Subcutaneous abdominal adipose tissue (tissue), 5 donors: ENCODE data around the gene TPM4.
A peak's percentile ranks its signal among the peaks of the same experiment; 100 is the strongest.

Source experiments
- H3K27ac ChIP-seq: one replicate; pipeline ENCODE4 v1.7.0; 2013; ENCODE audit warnings: low read depth, mild to moderate bottlenecking, inconsistent platforms, low read length, moderate library complexity
- H3K27me3 ChIP-seq, 5 donors: one replicate each; pipeline ENCODE4 v1.7.0; 2013; ENCODE audit warnings: low read length in 5 of 5, inconsistent platforms in 1 of 5; ENCODE audit not compliant: control insufficient read depth in 5 of 5, insufficient read depth in 4 of 5
- H3K36me3 ChIP-seq, 5 donors: one replicate each; pipeline ENCODE4 v1.7.0; 2013; ENCODE audit warnings: low read length in 5 of 5; ENCODE audit not compliant: control insufficient read depth in 5 of 5, insufficient read depth in 5 of 5
- H3K4me1 ChIP-seq, 5 donors: one replicate each; pipeline ENCODE4 v1.7.0; 2013; ENCODE audit warnings: low read length in 5 of 5, mild to moderate bottlenecking in 3 of 5, moderate library complexity in 1 of 5; ENCODE audit not compliant: control insufficient read depth in 5 of 5, insufficient read depth in 5 of 5
- H3K4me3 ChIP-seq, 5 donors: one replicate each; pipeline ENCODE4 v1.7.0; 2013; ENCODE audit warnings: low read length in 5 of 5, low read depth in 1 of 5
- H3K9ac ChIP-seq, 5 donors: one replicate each; pipeline ENCODE4 v1.7.0; 2013; ENCODE audit warnings: low read length in 5 of 5, mild to moderate bottlenecking in 4 of 5, moderate library complexity in 3 of 5
- H3K9me3 ChIP-seq, 5 donors: one replicate each; pipeline ENCODE4 v1.7.0; 2013; ENCODE audit warnings: low read length in 5 of 5; ENCODE audit not compliant: control insufficient read depth in 5 of 5
- donor health status: healthy.
- donor health status: healthy.
- donor health status: healthy.
- donor health status: healthy.
- donor health status: healthy.

Gene TPM4

GRCh38 chr19:16069813-16070365, 6.4 kb upstream of the TPM4 start:
- Histone ChIP-seq H3K4me1 (peaks cover 10 to 43% (median 18%) of the 10 kb centered on the region in 5 donors), H3K9me3 (no peaks in the 10 kb centered on the region), H3K27me3 (no peaks in the 10 kb centered on the region), H3K36me3 (no peaks in the 10 kb centered on the region), H3K4me3 (no peak overlapping the region), H3K27ac (peak overlapping the region; percentile 67), H3K9ac (peak overlapping the region in 1 of 5 donors; percentile 55)

GRCh38 chr19:16070366-16070990, 5.8 kb upstream of the TPM4 start:
- no peaks in the 10 kb centered on the region for H3K9me3 ChIP-seq
- H3K27me3 ChIP-seq: no peaks in the 10 kb centered on the region
- no peaks in the 10 kb centered on the region for H3K36me3 ChIP-seq
- peak overlapping the region; percentile 67 for H3K27ac ChIP-seq
- H3K9ac ChIP-seq: peak overlapping the region in 1 of 5 donors; percentile 55
- H3K4me1 ChIP-seq: peaks cover 10 to 44% (median 19%) of the 10 kb centered on the region in 5 donors
- no peak overlapping the region for H3K4me3 ChIP-seq

GRCh38 chr19:16071072-16071691, 5.1 kb upstream of the TPM4 start:
- H3K9me3 ChIP-seq: no peaks in the 10 kb centered on the region
- peaks cover 10 to 48% (median 25%) of the 10 kb centered on the region in 5 donors for H3K4me1 ChIP-seq
- H3K27ac ChIP-seq: peak overlapping the region; percentile 44
- no peaks in the 10 kb centered on the region for H3K27me3 ChIP-seq
- no peaks in the 10 kb centered on the region for H3K36me3 ChIP-seq
- no peak overlapping the region for H3K4me3 ChIP-seq
- no peak overlapping the region for H3K9ac ChIP-seq

- H3K36me3 ChIP-seq: no peaks in the 10 kb centered on the region
- no peaks in the 10 kb centered on the region for H3K9me3 ChIP-seq
- peaks cover 14 to 52% (median 30%) of the 10 kb centered on the region in 5 donors for H3K4me1 ChIP-seq
- H3K9ac ChIP-seq: peak overlapping the region in 1 of 5 donors; percentile 23
- peak overlapping the region; percentile 44 for H3K27ac ChIP-seq
- H3K27me3 ChIP-seq: no peaks in the 10 kb centered on the region
- H3K4me3 ChIP-seq: no peak overlapping the region
Observed at GRCh38 chr19:16073481-16073880, 2.8 kb upstream of the TPM4 start.

GRCh38 chr19:16073988-16074387, 2.3 kb upstream of the TPM4 start:
- Histone ChIP-seq H3K36me3 (no peaks in the 10 kb centered on the region), H3K9ac (no peak overlapping the region), H3K9me3 (no peaks in the 10 kb centered on the region), H3K27me3 (no peaks in the 10 kb centered on the region), H3K4me1 (peaks cover 14 to 55% (median 34%) of the 10 kb centered on the region in 5 donors), H3K4me3 (no peak overlapping the region), H3K27ac (peak overlapping the region; percentile 3)

GRCh38 chr19:16074488-16075365, 1.6 kb upstream of the TPM4 start:
- Histone ChIP-seq H3K9me3 (no peaks in the 10 kb centered on the region), H3K27me3 (no peaks in the 10 kb centered on the region), H3K36me3 (no peaks in the 10 kb centered on the region), H3K4me3 (no peak overlapping the region), H3K4me1 (peaks cover 17 to 60% (median 41%) of the 10 kb centered on the region in 5 donors), H3K9ac (no peak overlapping the region), H3K27ac (peak overlapping the region; percentile 3)

- no peaks in the 10 kb centered on the region for H3K9me3 ChIP-seq
- peak overlapping the region; percentile 40 to 85 (median 79) for H3K4me3 ChIP-seq
- peaks cover 14 to 60% (median 41%) of the 10 kb centered on the region in 5 donors for H3K4me1 ChIP-seq
- H3K36me3 ChIP-seq: no peaks in the 10 kb centered on the region
- H3K27ac ChIP-seq: peak overlapping the region; percentile 81
- no peaks in the 10 kb centered on the region for H3K27me3 ChIP-seq
- peak overlapping the region in 4 of 5 donors; percentile 7 to 66 (median 46) for H3K9ac ChIP-seq
Observed at GRCh38 chr19:16075430-16076153, 703 bp upstream of the TPM4 start.

- peak overlapping the region; percentile 79 to 86 (median 84) for H3K4me3 ChIP-seq
- H3K36me3 ChIP-seq: peaks cover 0 to 12% (median 9%) of the 10 kb centered on the region in 5 donors
- H3K27ac ChIP-seq: peak overlapping the region; percentile 97
- H3K27me3 ChIP-seq: no peaks in the 10 kb centered on the region
- no peaks in the 10 kb centered on the region for H3K9me3 ChIP-seq
- H3K4me1 ChIP-seq: peaks cover 10 to 50% (median 35%) of the 10 kb centered on the region in 5 donors
- H3K9ac ChIP-seq: peak overlapping the region; percentile 68 to 88 (median 73)
Observed at GRCh38 chr19:16076958-16077611, 790 bp downstream of the TPM4 start.
